Activated T-cell treated with anti-CD3 and anti-CD28 coated beads for 48 hours (primary cell): ENCODE measurements around the gene STXBP2.

Experiments used
- DNase-seq: peaks from one replicate; pipeline ENCODE4 v3.0.0-alpha.2; 2020; ENCODE audit warnings: low read depth

STXBP2 gene

GRCh38 chr19:7636691-7637373 lies at the start of gene STXBP2:
TSS of gene STXBP2 (plus strand) at chr19:7637110. CDS start at chr19:7637150, 40 bp downstream.
- peak; percentile 92 for DNase-seq

DNA sequence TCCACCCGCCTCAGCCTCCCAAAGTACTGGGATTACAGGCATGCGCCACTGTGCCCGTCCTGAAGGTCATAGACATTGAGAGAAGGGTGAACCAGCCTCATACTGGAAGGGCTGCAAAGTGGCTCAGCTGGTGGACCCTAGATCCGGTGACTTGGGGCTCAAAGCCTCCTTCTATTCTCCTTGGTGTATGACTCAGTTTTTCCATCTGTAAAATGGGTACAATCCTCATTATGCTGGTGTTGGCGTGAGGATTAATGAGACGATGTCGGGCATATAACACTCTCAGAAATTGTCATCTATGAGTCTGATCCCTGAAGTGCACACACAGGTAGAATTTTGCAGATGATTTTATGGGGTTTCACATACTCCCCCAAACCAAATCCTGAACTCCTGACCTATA lies 47.1 kb upstream of the STXBP2 start:
- no peak for DNase-seq

GRCh38 chr19:7590256-7590655 lies 46.7 kb upstream of the STXBP2 start:
- DNase-seq: no peak

- DNase-seq: peak; percentile 47
Observed at GRCh38 chr19:7595466-7596133, 41.3 kb upstream of the STXBP2 start, which contains the start of gene CAMSAP3. TSS of gene CAMSAP3 (plus strand) at chr19:7595863. CDS start at chr19:7596003, 140 bp downstream.

DNA sequence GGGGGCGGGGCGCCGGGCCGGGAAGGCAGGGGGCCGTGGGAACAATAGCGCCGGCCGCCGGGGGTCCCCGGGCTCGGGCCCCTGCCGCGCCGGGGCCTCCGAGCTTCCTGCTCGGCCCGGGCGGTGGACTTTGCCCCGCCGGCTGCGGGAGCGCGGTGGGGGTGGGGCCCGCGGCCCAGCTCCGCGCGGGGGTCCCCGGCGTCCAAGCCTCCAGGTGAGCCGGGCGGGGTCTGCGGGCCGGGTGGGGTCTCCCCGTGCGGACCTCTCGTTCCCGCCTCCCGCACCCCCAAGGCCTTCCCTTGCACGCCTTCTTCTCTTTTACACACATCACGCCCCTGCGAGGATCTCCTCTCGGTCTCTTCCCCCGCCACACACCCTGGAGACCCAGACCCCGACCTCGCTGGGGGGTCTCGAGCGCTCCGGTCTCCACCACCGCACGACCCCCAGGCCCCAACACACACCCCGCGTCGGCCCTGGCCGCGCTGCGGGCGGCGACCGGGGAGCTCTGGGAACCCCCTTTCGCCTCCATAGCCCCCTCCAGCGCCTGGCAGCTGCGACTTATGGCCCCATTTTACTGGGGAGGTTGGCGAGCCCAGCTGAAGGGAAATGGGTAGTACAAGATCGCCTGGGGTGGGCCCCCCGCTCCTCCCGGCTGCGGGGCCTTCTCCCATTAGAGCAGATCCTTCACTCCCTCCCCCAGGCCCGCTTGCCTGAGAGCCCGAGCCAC lies 40.5 kb upstream of the STXBP2 start:
- no peak for DNase-seq

- DNase-seq: no peak
Observed at GRCh38 chr19:7597689-7598088, 39.2 kb upstream of the STXBP2 start.

DNA sequence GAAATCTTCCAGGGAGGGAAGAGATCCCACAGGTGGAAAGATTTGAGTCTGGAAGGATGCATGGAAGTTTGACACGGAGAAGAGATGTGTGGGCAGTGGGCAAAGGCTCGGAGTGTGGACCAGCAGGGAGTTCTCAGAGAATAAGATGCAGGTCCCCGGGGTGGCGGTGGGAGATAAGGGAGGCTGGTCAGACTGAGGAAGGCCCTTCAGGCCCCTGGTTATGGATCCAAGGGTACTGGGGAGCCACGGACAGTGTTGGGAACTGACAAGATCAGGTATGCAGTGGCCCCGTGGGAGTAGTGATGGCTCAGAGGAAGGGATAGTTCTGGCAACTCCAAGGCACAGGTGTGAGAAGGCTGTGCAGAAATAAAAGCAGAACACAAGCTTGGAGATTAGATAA lies 38.7 kb upstream of the STXBP2 start:
- DNase-seq: no peak

DNA sequence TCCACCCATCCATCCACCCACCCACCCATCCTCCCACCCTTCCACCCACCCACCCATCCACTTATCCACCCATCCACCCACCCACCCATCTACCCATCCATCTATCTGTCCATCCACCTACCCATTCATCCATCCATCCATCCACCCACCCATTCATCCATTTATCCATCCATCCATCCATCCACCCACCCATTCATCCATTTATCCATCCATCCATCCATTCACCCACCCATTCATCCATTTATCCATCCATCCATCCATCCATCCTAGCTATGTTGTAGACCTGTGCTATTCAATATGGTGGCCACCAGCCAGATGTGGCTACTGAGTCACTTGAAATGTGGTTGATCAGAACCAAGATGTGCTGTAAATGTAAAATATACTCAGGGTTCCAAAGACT lies 36.2 kb upstream of the STXBP2 start:
- no peak for DNase-seq

DNA sequence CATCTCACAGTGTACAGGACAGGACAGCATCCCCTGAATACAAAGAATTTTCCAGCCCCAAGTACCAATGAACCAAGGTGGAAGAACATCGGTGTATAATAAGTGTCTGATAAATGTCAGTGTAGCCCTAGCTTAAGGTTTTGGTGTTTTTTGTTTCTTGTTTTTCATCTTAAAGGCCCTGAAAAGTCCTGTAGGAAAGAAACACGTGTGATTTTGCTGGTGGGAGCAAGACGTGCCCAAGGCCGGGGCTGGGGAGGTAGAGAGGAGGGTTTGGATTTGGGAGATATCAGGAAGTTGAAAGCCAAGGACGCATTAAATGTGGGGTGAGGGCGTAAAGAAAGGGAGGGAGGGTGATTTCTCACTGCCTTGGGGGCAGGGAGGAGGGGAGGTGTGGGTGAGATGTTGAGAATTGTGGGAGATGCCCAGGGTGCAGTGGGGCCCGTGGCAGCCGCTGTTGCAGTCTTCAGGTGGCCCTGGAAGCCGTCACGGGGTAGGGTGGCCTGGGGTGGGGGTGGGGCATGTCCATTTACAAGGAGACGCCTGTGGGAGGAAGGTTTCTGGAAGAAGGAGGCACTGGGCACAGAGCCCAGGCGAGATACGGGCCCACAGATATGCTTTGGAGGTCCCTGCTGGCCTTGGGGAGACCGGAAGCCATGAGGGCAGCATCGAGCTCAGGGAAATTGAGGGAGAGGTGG lies 34.5 kb upstream of the STXBP2 start:
- DNase-seq: no peak

DNA sequence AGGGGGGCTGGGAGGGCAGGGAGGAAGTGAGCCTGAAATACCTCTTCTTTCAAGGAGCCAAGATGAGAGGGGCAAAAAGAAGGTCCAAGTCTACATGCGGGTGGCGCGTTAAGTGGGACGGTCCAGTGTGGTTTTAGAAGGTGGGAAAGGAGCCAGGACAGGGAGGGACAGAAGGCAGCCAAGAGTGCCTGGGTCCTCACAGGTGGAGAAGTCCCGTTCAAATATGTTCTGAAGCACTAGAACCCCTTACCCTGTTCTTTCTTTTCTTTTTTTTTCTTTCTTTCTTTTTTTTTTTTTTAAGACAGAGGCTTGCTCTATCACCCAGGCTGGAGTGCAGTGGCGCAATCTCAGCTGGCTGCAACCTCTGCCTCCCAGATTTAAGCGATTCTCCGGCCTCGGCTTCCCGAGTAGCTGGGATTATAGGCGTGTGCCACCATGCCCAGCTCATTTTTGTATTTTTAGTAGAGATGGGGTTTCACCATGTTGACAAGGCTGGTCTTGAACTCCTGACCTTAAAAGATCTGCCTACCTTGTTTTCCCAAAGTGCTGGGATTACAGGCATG lies 33.9 kb upstream of the STXBP2 start:
- no peak for DNase-seq

- DNase-seq: no peak
Observed at GRCh38 chr19:7603919-7604318, 33.0 kb upstream of the STXBP2 start.

- DNase-seq: peak; percentile 35
Observed at GRCh38 chr19:7605490-7606222, 31.3 kb upstream of the STXBP2 start.

DNA sequence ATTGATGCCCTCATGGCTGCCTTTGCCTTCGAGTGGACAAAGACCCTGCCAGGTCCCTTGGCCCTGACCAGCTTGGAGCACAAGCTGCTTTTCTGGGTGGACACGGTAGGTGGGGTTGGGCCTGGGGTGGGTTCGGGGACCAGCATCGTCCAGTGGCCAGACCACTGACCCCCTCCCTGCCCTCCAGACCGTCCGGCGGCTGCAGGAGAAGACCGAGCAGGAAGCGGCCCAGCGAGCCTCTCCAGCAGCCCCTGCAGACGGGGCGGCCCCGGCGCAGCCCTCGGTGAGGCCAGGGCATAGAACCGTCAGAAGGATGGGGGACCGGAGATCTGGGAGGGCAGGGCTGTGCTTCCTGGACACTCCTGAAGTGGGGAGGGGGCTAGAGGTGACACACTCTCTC lies 30.6 kb upstream of the STXBP2 start:
- DNase-seq: no peak

- DNase-seq: no peak
Observed at GRCh38 chr19:7607212-7607873, 29.6 kb upstream of the STXBP2 start.

- no peak for DNase-seq
Observed at GRCh38 chr19:7607874-7608560, 28.9 kb upstream of the STXBP2 start.

GRCh38 chr19:7610491-7611240 lies 26.2 kb upstream of the STXBP2 start:
- no peak for DNase-seq

GRCh38 chr19:7611541-7612279 lies 25.2 kb upstream of the STXBP2 start:
- no peak for DNase-seq
